Measurements from ENCODE around the gene ELAVL2.

DNA sequence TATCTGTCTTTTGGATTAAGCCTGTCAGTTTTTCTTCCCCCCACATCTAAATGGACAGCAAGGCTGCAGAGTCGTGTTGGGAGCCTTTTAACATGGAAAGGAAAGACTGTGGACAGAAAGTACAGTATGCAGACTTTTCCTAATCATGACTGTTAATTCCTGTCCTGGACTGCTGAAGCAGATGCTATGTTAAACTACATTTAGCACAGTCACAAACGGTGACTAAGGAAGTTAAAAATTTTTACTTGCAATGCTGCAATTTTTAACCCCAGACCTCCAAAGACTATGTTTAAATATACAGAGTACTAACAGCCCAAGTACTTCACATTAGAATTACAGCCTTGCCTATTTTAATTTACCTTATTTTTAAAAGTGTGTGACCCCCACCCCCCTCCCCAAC is 51.8 kb downstream of the ELAVL2 start:
- TF ChIP-seq, protein P1, sequence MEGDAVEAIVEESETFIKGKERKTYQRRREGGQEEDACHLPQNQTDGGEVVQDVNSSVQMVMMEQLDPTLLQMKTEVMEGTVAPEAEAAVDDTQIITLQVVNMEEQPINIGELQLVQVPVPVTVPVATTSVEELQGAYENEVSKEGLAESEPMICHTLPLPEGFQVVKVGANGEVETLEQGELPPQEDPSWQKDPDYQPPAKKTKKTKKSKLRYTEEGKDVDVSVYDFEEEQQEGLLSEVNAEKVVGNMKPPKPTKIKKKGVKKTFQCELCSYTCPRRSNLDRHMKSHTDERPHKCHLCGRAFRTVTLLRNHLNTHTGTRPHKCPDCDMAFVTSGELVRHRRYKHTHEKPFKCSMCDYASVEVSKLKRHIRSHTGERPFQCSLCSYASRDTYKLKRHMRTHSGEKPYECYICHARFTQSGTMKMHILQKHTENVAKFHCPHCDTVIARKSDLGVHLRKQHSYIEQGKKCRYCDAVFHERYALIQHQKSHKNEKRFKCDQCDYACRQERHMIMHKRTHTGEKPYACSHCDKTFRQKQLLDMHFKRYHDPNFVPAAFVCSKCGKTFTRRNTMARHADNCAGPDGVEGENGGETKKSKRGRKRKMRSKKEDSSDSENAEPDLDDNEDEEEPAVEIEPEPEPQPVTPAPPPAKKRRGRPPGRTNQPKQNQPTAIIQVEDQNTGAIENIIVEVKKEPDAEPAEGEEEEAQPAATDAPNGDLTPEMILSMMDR (conservative IDR thresholded peaks at IDR 0.05; ENCODE audit: low read depth, low read length): no peak
- no peak for TF ChIP-seq RAD21 (IDR thresholded peaks at IDR 0.05; ENCODE audit: low read length)
- no peak for TF ChIP-seq MXI1 (IDR thresholded peaks at IDR 0.05; ENCODE audit: borderline replicate concordance, low read depth, low read length)
- TF ChIP-seq BHLHE40 (IDR thresholded peaks at IDR 0.05; ENCODE audit: low read depth, low read length): no peak
- no peak for TF ChIP-seq FOS (IDR thresholded peaks at IDR 0.05; ENCODE audit: low read depth, low read length)
- no peak for TF ChIP-seq MAZ (IDR thresholded peaks at IDR 0.05; ENCODE audit: borderline replicate concordance, low read depth, low read length)
- no peak for TF ChIP-seq CEBPB (IDR thresholded peaks at IDR 0.05; ENCODE audit: low read depth, low read length)
- TF ChIP-seq MAFK (IDR thresholded peaks at IDR 0.05; ENCODE audit: low read depth, low read length): no peak
- TF ChIP-seq, protein P2, sequence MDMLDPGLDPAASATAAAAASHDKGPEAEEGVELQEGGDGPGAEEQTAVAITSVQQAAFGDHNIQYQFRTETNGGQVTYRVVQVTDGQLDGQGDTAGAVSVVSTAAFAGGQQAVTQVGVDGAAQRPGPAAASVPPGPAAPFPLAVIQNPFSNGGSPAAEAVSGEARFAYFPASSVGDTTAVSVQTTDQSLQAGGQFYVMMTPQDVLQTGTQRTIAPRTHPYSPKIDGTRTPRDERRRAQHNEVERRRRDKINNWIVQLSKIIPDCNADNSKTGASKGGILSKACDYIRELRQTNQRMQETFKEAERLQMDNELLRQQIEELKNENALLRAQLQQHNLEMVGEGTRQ (IDR thresholded peaks at IDR 0.05; ENCODE audit: low read depth, low read length): no peak
- TF ChIP-seq POLR2A (IDR thresholded peaks at IDR 0.05; ENCODE audit: low read depth, low read length): no peak
- no peak for TF ChIP-seq RFX5 (IDR thresholded peaks at IDR 0.05; ENCODE audit: low read depth, low read length)
- TF ChIP-seq SMC3 (IDR thresholded peaks at IDR 0.05; ENCODE audit: low read depth, low read length): no peak
- TF ChIP-seq, protein P3, sequence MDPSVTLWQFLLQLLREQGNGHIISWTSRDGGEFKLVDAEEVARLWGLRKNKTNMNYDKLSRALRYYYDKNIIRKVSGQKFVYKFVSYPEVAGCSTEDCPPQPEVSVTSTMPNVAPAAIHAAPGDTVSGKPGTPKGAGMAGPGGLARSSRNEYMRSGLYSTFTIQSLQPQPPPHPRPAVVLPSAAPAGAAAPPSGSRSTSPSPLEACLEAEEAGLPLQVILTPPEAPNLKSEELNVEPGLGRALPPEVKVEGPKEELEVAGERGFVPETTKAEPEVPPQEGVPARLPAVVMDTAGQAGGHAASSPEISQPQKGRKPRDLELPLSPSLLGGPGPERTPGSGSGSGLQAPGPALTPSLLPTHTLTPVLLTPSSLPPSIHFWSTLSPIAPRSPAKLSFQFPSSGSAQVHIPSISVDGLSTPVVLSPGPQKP (IDR thresholded peaks at IDR 0.05; ENCODE audit: borderline replicate concordance, low read depth, low read length): no peak
- TF ChIP-seq CHD1 (IDR thresholded peaks at IDR 0.05; ENCODE audit: low read depth, low read length): no peak
